HepG2 (cell line): Measurements from ENCODE around the gene LTB4R. TPM values are rescaled to one million over a fixed set of nuclear protein-coding genes. Genes with fewer than 3 reads are reported as not detected.

Source experiments
- CBX5 ChIP-seq: sonication (generic); formaldehyde crosslinking; IDR thresholded peaks from 2 replicates; pipeline ENCODE4 v1.4.0; 2020; ENCODE audit warnings: missing genetic modification reagents, borderline replicate concordance
- CENPX ChIP-seq: sonication (generic); formaldehyde crosslinking; IDR thresholded peaks from 2 replicates; pipeline ENCODE4 v1.9.0; 2021; ENCODE audit warnings: mild to moderate bottlenecking, missing genetic modification reagents, moderate library complexity
- E2F5 ChIP-seq: sonication (generic); formaldehyde crosslinking; conservative IDR thresholded peaks from 2 replicates; pipeline ENCODE4 v1.4.0; 2020; ENCODE audit warnings: missing genetic modification reagents
- ELF4 ChIP-seq: sonication (generic); formaldehyde crosslinking; IDR thresholded peaks from 2 replicates; pipeline ENCODE4 v1.5.0; 2020; ENCODE audit warnings: missing genetic modification reagents, mild to moderate bottlenecking, moderate library complexity, borderline replicate concordance
- HMGXB4 ChIP-seq, 2 experiments: sonication (generic) in 1 of 2; formaldehyde crosslinking in 1 of 2; IDR thresholded peaks; 2 replicates each; pipeline versions ENCODE4 v1.4.0 to v1.6.1; 2018 to 2020; ENCODE audit warnings: missing genetic modification reagents in 2 of 2, borderline replicate concordance in 1 of 2, low read depth in 1 of 2, mild to moderate bottlenecking in 1 of 2, missing biosample characterization in 1 of 2
- HNF4A ChIP-seq: sonication (generic); formaldehyde crosslinking; IDR thresholded peaks from 2 replicates; pipeline ENCODE4 v1.4.0; 2020; ENCODE audit warnings: missing genetic modification reagents
- LCORL ChIP-seq, 2 experiments: fragments of 450-650 bp in 1 of 2; sonication (generic) in 1 of 2; formaldehyde crosslinking in 1 of 2; IDR thresholded peaks; 2 replicates each; pipeline versions ENCODE4 v1.5.0 to v1.6.1; 2017 to 2020; ENCODE audit warnings: antibody characterized with exemption in 1 of 2, missing genetic modification reagents in 1 of 2
- MEIS1 ChIP-seq: sonication (generic); formaldehyde crosslinking; IDR thresholded peaks from 2 replicates; pipeline ENCODE4 v1.9.0; 2021; ENCODE audit warnings: mild to moderate bottlenecking, missing genetic modification reagents, moderate library complexity, borderline replicate concordance
- NFYB ChIP-seq: sonication (generic); formaldehyde crosslinking; IDR thresholded peaks from 2 replicates; pipeline ENCODE4 v1.4.0; 2020; ENCODE audit warnings: missing genetic modification reagents
- RXRB ChIP-seq: IDR thresholded peaks from 2 replicates; pipeline ENCODE4 v1.6.1; 2016; ENCODE audit warnings: borderline replicate concordance, missing genetic modification reagents, missing compliant biosample characterization
- STAG1 ChIP-seq: sonication (generic); formaldehyde crosslinking; IDR thresholded peaks from 2 replicates; pipeline ENCODE4 v1.4.0; 2020; ENCODE audit warnings: missing genetic modification reagents
- SYNCRIP ChIP-seq: fragments of 200-400 bp; formaldehyde crosslinking; IDR thresholded peaks from 2 replicates; pipeline ENCODE4 v1.6.1; 2018; ENCODE audit warnings: mild to moderate bottlenecking, low read depth, low read length; ENCODE audit not compliant: insufficient read depth
- TEAD3 ChIP-seq: optimal IDR thresholded peaks from 2 replicates; pipeline ENCODE3; 2016; ENCODE audit warnings: borderline replicate concordance
- TFAP4 ChIP-seq: sonication (generic); IDR thresholded peaks from 2 replicates; pipeline ENCODE4 v1.6.1; 2016; ENCODE audit warnings: low read depth, borderline replicate concordance
- TSC22D2 ChIP-seq: sonication (generic); formaldehyde crosslinking; IDR thresholded peaks from 2 replicates; pipeline ENCODE4 v1.5.1; 2020; ENCODE audit warnings: missing genetic modification reagents, mild to moderate bottlenecking, borderline replicate concordance
- YY1 ChIP-seq: IDR thresholded peaks from 2 replicates; pipeline ENCODE4 v1.6.1; 2011; ENCODE audit warnings: low read length, low read depth, moderate library complexity, mild to moderate bottlenecking; ENCODE audit not compliant: insufficient read depth, insufficient replicate concordance
- ZFP41 ChIP-seq: sonication (generic); formaldehyde crosslinking; IDR thresholded peaks from 2 replicates; pipeline ENCODE4 v1.4.0; 2020; ENCODE audit warnings: mild to moderate bottlenecking, missing genetic modification reagents, borderline replicate concordance
- ZMAT5 ChIP-seq: sonication (generic); formaldehyde crosslinking; IDR thresholded peaks from 2 replicates; pipeline ENCODE4 v1.5.0; 2020; ENCODE audit warnings: mild to moderate bottlenecking, low read depth, missing genetic modification reagents, borderline replicate concordance
- ZNF563 ChIP-seq: sonication (generic); formaldehyde crosslinking; IDR thresholded peaks from 2 replicates; pipeline ENCODE4 v1.8.0; 2022; ENCODE audit warnings: mild to moderate bottlenecking, moderate library complexity, missing genetic modification reagents
- ZNF598 ChIP-seq: sonication (generic); formaldehyde crosslinking; IDR thresholded peaks from 2 replicates; pipeline ENCODE4 v1.5.1; 2020; ENCODE audit warnings: mild to moderate bottlenecking, missing genetic modification reagents, borderline replicate concordance
- ZNF713 ChIP-seq: sonication (generic); formaldehyde crosslinking; IDR thresholded peaks from 2 replicates; pipeline ENCODE4 v1.4.0; 2020; ENCODE audit warnings: mild to moderate bottlenecking, missing genetic modification reagents
- ZNF724P ChIP-seq: sonication (generic); formaldehyde crosslinking; IDR thresholded peaks from 2 replicates; pipeline ENCODE4 v1.8.0; 2022; ENCODE audit warnings: missing genetic modification reagents, borderline replicate concordance
- ZNF737 ChIP-seq: sonication (generic); formaldehyde crosslinking; IDR thresholded peaks from 2 replicates; pipeline ENCODE4 v1.5.0; 2020; ENCODE audit warnings: missing genetic modification reagents, mild to moderate bottlenecking, borderline replicate concordance
- ZNF75D ChIP-seq: sonication (generic); formaldehyde crosslinking; IDR thresholded peaks from 2 replicates; pipeline ENCODE4 v1.8.1; 2023; ENCODE audit warnings: missing genetic modification reagents, mild to moderate bottlenecking, borderline replicate concordance
- polyA plus RNA-seq, 8 experiments: library from polyadenylated mRNA; depleted of rRNA in 3 of 8; stranded (reverse) in 7 of 8; unstranded in 1 of 8; fragments of >200 nt; fragmentation: Illumina TruSeq in 4 of 8; extraction: Trizol in 4 of 8; gene quantifications; 2 replicates each; pipeline versions ENCODE4 v1.2.1 to v1.2.3, GENCODE V29; 2011 to 2016; ENCODE audit warnings: low read depth in 4 of 8, missing spikeins in 1 of 8, mixed read lengths in 1 of 8; ENCODE audit not compliant: insufficient read depth in 1 of 8
- total RNA-seq, 5 experiments: library from RNA; depleted of rRNA; stranded (reverse); fragments of >200 nt; fragmentation: Illumina TruSeq; extraction: Trizol; gene quantifications; 2 replicates each; pipeline ENCODE4 v1.2.3, GENCODE V29; 2016; ENCODE audit warnings: low read depth in 1 of 5

Gene LTB4R
- total and polyA plus RNA-seq, 2 of the 13 experiments (the other 11 are each of a cell fraction or from before 2014, with no cell fraction given), result 3.2 to 8.2 TPM

GRCh38 chr14:24310265-24310645, 1.0 kb upstream of the LTB4R start (continued):
- TF ChIP-seq ZMAT5 (CRISPR knock-in tag) (no peak), ZNF563 (no peak), ZNF75D (CRISPR knock-in tag) (no peak), ZNF724P (CRISPR knock-in tag) (0 out of 2 replicates have a peak, but pooled peaks have one; percentile 60), ELF4 (CRISPR knock-in tag) (no peak), CBX5 (CRISPR knock-in tag) (no peak), TFAP4 (no peak), LCORL (IDR thresholded peaks at IDR 0.05) (no peak), LCORL (CRISPR knock-in tag; IDR thresholded peaks at IDR 0.05) (no peak), ZNF737 (no peak), NFYB (CRISPR knock-in tag) (no peak), MEIS1 (CRISPR knock-in tag) (no peak), TSC22D2 (CRISPR knock-in tag) (no peak), RXRB (CRISPR knock-in tag) (no peak), STAG1 (CRISPR knock-in tag) (no peak), E2F5 (CRISPR knock-in tag) (no peak), TEAD3 (CRISPR knock-in tag) (peak; percentile 20), HMGXB4 (CRISPR knock-in tag; IDR thresholded peaks at IDR 0.05; ENCODE audit: borderline replicate concordance in 1 of 2, low read depth in 1 of 2) (no peak), YY1 (no peak), ZNF713 (CRISPR knock-in tag) (no peak), HNF4A (no peak), ZFP41 (CRISPR knock-in tag) (no peak; the same call in 1 of the 2 replicates), CENPX (CRISPR knock-in tag) (no peak), SYNCRIP (no peak), ZNF598 (CRISPR knock-in tag) (0 out of 2 replicates have a peak, but pooled peaks have one; percentile 36)
